Measurements from ENCODE around the gene HNF1B. TPM values are rescaled to one million over a fixed set of nuclear protein-coding genes. Genes with fewer than 3 reads are reported as not detected.
A peak's percentile ranks its signal among the peaks of the same experiment; 100 is the strongest.
"Not testable (repeated sequence)": the region's sequence is repeated elsewhere in the genome, so short reads cannot be mapped to it uniquely, and the experiment has no call there.

The HNF1B gene
- total RNA-seq, 1 experiment from 2014 or later: not detected

DNA sequence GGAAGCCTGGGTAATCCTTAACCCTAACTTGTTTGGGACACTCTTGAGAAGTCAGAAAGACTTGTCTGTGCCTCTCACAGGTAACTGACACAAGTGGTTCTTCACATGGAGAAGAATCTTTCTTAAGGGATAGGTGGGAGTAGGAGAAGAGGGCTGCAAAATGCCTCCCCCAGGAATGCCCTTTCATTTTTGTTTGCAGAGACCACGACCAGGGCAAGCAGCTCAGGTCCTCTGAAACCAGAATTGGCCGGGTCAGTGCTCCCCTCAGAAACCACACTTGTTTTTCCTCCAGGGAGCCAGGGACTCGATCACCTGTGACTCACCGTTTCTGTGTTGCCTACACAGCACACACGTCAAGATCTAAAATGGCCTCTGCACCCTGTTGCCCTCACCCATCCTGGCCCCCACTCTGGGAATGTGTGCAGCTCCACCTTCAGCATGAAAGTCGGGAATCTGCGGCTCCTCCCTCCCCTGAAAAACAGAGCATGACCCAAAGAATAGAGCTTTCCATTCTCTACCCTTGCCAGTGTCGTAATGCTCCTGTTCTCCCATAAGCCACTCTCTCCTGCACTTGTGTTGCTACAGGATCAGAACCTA is 36.1 kb downstream of the HNF1B start:
- DNase-seq (ENCODE audit: extremely low read depth, low read depth): no peak

DNA sequence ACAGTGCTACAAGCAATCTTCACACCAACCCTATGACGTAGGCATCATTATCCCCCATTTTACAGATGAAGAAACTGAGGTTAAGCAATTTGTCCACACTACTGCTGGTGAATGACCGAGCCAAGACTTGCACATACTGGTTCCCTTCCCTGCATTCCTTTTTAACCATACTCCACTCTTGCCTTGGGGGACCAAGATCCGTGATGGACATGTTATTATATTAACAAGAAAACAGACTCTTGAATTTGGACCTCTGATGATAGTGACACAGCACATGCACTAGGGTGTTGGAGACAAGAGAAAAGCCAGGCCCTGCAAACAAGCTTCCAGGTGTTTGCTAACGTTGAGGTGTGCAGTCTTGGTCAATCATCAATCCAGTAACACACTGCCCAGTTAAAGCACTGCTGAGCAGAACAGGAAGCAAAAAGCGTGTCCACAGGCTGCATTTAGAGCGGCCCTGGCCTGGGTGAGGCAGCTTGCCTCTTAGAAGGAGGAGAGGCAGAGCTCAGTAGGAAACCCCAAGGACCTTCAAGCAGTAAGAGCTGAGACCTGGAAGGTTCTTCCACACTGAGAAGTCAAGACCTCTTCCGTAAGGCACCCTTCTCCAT is 36.7 kb downstream of the HNF1B start:
- no peak for DNase-seq (ENCODE audit: extremely low read depth, low read depth)

DNA sequence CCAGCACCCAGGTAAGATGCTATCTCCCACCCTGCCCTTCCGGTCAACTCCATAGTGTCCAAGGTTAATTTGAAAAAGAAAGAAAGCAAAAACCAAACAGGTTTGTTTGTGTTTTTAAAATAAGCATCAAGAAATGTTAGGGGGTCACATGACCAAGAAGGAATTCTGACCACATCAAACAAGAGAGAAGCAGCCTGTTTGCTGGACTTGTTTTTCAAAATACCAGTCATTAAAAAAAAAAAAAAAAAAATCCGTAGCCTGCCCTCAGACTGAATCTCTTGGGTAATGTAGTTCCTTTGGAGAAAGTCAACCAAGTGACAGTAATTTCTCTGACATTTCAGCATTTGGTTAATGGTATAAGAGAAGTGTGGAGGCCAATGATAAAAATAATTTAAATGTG is 38.4 kb downstream of the HNF1B start:
- DNase-seq (ENCODE audit: extremely low read depth, low read depth): no peak

DNA sequence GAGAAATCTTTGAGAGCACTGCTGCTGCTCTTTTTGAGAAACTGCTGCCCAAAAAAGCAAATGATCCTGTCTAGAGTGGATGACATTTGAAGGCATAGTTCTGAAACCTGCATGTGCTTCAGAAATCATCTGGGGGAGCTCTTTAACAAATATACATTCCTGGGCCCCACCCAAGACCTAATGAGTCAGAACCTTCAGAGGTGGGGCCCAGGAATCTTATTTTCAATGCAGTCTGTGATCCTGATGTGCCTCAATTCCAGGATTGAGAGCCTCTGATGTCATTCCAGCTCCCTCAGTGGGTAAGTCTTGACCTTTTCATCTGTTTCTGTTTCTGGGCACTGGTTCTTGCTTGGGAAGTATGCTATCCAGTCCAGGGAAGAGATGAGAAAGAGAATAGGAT is 42.3 kb downstream of the HNF1B start:
- DNase-seq (ENCODE audit: extremely low read depth, low read depth): peak; percentile 38

DNA sequence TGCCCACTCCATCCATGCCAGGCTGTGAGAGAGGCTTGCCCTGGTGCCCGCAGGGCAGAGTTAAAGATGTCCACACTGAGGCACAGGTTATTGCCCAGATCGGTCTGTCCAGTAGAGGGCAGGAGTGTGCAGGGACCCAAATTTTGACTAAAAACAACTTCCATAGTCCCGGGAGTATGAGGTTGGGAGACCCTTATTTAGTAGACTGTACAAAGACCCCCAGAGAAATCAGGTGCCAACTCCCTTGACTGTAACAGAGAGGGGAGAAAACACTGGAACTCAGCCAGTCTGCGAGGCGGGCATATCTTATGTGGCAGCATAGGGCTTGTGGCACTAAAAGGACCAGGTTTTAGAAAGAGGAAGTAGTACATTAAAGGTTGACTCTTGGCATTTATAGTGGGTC is 43.4 kb downstream of the HNF1B start:
- no peak for DNase-seq (ENCODE audit: extremely low read depth, low read depth)

DNA sequence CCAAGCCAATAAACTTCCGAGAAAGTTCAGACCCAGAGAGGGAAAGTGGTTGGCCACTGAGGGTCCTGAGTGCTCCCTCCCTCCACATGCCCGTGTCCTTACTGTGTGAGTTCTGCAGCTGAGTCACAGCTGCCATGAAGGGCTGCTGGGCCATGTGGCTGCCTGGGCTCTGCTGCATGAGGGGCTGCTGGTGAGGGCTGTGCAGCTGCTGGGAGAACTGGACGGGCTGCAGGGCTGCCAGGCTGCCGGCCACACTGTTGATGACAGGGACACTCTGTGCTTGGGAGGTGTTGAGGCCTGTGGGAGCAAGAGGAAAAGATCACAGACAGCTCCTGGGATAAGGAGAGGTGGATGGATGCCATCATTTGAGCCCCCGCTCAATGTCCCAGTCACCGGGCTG is 44.0 kb downstream of the HNF1B start:
- DNase-seq (ENCODE audit: extremely low read depth, low read depth): no peak

DNA sequence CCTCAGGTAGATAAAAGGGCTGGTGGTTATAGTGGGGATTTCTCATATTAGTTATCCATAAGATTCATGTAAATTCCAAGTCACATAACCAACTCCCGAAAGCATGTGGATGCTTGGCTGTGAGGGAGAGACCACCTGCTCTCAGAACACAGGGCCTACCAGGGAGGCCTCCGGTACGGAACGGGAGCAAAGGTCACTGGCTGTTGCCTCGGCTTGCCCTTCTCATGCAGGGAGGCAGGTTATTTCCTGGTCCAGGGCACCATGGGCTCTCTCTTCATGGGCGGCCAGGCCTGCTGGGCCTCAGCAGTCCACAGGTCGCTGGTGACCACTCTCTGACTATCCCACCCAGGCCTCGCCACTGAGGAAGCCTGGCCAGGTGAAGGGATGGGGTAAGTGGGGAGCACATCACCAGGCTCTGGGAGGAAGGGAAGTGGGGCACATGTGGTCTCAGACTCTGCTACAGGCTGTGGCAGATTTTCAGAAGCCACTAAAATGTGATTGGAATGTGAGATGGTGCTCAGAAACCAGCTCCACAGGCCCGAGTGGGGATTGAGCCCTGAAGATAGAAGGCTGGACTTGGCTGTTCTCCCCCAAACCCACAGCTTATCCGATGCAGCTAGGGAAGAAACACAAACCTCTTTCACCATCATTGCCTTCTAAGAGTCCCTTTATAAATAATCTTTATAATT is 45.4 kb downstream of the HNF1B start:
- no peak for DNase-seq (ENCODE audit: extremely low read depth, low read depth)

DNA sequence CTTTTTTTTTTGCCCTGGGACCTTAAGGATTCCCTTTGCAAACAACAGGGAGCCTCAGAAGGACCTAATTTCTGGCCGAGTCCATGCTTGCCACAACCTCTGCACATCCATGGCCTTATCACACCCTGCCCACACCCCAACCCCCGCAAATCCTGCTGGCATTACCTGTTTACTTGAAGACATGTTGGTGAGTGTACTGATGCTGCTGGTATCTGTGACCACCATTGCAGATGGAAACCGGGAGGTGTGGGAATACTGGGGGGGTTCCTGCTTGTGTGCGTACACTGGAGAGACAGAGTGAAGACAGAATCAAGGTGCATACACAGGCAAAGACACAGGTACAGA is 46.0 kb downstream of the HNF1B start:
- DNase-seq (ENCODE audit: extremely low read depth, low read depth): no peak

DNA sequence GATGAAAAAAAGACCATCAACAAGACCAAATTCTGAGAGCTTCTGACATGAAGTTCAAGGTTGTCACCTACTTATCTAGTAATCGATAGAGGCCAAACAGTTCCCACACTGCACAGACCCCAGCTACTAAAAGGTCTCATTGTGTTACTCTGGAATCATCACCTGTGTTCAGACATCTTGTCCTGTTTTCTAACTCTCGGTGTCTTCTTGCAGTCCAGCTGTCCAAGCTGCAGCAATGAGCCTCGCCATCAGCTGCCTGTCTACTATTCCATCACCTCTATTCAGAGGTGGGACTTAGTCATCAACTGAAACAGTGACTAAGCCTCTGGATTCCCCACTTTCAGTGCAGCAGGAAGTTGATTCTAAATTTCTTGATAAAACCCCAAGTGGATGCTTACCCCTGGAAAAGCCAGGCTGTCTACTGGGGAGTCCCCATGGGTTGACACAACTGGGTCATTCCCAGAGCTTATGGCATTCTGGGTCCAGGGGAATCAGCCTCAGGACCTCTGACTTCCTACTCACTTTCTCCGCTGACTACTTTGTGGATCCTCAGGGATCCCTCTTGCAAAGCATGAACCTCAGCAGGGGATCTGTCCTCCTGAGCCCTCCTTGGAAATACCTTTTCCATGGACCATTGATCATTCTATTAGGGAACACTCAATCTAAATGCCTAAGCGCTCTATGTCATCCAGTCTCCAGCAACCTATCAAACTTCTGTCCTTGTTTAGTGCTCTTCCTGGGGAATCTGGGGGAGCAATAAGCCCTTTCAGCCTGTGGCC is 46.5 kb downstream of the HNF1B start:
- no peak for DNase-seq (ENCODE audit: extremely low read depth, low read depth)

DNA sequence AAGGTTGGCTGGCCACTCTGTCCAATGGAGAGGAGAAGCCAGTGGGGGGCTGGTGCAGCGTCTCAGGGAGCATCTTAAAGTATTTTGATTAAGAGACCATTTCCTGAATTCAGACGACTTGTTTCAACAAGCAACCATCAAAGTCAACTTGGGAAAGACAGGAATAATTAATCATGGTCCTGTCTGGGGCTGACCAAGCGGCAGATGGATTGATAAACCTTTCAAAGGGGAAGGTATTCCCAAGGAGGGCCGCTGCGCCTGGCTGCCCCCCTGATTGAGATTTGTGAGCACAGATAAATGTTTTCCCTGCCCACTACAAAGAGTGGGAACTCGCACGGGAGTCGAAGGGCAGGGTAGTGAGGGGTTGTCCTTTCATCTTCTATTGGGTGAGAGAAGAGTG is 47.5 kb downstream of the HNF1B start:
- no peak for DNase-seq (ENCODE audit: extremely low read depth, low read depth)

DNA sequence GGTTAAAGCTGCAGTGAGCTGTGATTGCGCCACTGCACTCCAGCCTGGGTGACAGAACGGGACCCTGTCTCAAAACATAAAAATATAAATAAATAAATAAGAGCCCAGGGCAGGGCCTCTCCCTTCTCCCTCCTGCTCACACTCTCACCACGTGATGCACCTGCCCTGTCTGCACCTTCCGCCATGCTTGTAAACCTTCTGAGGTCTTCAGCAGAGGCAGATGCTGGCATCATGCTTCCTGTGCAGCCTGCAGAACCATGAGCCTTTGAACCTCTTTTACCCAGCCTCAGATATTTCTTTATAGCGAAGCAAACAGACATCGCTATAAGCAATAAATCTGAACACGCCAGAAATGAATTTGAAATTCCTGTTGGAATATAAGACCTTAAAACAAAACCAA is 48.5 kb downstream of the HNF1B start:
- DNase-seq (ENCODE audit: extremely low read depth, low read depth): no peak

DNA sequence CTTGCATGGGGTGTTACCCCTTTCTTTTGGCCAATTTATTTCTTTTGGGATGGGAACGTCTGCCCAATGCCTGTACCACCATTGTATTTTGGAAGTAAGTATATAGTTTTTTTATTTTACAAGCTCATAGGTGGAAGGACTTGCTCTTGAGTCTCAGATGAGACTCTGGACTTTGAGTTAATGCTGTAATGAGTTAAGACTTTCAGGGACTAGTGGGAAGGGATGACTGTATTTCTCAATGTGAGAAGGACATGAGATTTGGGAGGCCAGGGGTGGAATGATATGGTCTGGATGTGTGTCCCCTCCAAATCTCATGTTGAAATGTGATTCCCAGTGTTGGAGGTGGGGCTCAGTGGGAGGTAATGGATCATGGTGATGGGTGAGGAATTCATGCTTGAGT is 49.1 kb downstream of the HNF1B start:
- DNase-seq (ENCODE audit: extremely low read depth, low read depth): no peak

DNA sequence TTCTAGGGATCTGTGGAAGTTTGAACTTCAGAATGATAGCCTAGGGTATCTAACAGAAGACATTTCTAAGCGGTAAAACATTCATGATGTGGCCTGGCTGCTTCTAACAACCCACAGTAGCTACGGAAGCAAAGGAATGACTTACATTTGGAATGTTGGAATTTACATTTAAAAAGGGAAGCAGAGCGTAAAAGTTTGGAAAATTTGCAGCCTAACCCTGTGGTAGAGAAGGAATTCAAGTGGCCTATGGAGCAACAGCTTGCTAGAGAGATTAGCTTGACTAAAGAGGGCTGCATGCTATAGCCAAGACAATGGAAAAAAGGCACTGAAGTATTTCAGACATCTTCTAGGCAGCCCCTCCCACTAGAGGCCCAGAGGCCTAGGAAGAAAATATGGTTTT is 50.1 kb downstream of the HNF1B start:
- no peak for DNase-seq (ENCODE audit: extremely low read depth, low read depth)

DNA sequence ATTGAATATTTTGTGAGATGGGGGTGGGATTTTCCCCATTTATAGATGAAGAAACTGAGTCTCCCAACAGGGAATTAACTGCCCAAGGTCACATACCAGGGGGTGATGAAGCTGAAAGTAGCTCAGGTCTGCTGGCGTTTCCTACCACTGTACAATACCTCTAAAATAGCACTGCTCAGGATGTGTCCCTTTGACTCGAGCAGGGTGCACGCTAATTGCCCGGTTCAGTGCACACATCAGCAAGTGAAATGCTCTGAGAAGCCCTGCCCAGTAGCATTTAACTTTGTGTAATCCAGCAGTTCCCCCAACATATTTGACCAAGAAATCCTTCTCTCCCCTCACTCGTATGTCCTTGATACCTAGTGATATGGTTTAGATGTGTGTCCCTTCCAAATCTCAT is 51.5 kb downstream of the HNF1B start:
- DNase-seq (ENCODE audit: extremely low read depth, low read depth): no peak

DNA sequence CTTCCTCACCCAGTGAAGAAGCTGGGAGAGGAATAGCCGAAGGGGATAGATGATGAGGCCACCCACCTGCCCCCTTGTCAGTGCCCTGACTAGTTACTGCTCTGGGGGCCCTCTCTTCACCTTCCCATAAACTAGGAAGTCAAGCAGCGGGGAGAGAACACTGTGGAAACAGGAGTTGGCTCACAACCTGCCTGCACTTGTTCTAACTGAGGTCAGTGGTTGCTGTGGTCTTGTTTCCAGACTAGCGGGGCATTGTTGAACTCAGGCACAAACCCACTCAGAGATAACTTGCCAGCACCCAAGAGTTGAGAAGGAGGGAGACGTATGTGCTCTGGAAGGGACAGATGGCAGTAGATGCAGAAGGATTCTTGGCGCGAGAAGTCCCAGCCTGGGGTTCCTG is 53.1 kb downstream of the HNF1B start:
- no peak for DNase-seq (ENCODE audit: extremely low read depth, low read depth)

DNA sequence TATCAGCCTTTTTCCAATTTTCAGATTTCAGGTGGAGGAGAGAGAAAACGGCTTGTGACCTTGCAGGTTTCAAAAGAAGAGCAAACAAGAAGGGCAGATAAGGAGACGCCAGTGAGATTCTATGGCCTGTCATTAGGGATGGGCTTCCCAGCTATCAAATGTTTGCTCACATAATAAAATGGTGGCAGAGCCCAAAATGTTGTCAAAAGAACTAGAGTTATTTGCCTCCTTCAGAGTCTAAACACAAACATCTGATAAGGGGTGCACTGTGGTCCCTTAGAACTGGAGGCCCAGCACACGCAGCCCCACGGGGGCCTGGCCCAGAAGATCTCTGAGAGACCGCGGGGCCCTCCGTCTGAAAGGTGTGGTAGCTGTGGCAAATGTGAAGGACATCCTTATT is 55.5 kb downstream of the HNF1B start:
- DNase-seq (ENCODE audit: extremely low read depth, low read depth): no peak

DNA sequence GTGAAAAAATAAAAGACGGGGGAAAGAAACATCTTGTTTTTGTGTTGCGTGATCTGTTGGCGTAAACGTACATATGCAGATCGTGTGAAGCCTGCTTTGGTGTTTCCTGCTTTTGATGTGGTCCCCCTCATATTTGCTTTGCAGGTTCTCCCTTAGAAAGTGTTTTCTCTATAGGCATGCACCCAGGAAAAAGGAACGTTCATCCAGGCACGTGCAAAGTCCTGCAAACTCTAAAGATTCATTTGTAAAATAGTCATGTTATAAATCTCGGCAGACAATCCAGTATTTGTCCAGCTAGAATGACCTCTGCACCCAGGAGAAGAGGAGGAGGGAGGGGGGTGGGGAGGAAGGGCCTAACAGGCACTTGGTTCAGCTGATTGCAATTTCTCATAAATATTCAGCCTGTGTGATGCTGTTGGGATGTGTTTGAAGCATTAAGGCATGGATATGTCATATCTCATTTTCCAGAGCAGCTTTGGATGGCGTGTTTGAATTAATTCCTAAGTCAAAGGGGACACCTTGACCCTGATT is 61.3 kb downstream of the HNF1B start:
- DNase-seq (ENCODE audit: extremely low read depth, low read depth): no peak

DNA sequence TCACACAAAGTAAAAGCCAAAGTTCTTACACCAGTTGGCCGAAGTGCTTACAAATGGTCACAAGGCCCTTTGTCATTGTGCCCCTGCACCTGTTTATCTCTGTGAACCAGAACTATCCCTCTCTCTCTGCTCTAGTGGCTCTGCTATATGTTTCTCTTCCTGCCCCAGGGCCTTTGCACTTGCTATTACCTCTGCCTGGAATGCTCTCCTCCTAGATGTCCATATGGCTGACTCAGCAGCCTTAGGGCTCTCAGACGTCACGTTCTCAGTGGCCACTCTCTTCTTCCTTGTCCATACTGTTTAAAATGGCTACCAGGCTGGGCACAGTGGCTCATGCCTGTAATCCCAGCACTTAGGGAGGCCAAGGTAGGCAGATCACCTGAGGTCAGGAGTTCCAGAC is 62.9 kb downstream of the HNF1B start:
- DNase-seq (ENCODE audit: extremely low read depth, low read depth): no peak

DNA sequence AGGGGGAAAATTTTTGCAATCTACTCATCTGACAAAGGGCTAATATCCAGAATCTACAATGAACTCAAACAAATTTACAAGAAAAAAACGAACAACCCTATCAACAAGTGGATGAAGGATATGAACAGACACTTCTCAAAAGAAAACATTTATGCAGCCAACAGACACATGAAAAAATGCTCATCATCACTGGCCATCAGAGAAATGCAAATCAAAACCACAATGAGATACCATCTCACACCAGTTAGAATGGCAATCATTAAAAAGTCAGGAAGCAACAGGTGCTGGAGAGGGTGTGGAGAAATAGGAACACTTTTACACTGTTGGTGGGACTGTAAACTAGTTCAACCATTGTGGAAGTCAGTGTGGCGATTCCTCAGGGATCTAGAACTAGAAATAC is 64.9 kb downstream of the HNF1B start:
- DNase-seq (ENCODE audit: extremely low read depth, low read depth): not testable (repeated sequence)

DNA sequence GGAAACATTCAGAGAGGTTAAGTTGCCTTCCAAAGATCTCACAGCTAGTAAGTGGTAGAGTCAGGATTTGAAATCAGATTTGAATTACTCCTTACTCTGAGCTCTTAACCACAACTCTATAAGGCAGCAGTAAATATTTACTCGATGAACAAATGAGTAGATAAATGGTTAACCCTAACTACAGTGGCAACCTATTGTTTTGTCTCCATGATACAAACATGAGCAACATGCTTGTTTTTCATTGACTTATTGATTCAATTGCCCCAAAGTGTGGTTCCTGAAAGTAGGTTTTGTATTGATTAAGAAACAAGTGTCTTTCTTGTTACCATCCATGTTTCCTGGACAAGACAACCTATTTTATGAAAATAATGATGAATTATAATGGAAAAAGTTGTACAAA is 66.8 kb downstream of the HNF1B start:
- no peak for DNase-seq (ENCODE audit: extremely low read depth, low read depth)

DNA sequence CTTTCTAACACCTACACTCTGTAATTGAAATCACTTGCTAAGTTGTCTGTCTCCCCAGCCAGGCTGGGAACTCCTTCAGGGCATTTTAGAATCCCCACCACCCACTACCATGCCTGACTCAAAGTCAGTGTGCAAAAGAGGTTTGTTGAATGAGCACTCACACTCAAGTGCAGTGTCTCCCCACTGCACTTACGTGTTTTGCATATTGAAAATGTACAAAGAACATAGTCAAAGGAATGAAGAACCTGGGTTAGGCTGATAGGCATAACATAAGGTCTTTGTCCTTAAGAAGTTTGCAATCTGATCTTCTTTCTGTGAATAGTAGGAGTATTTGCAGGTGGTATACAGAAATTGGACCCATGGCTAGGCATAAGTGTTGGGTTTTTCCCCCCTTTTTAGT is 67.8 kb downstream of the HNF1B start:
- DNase-seq (ENCODE audit: extremely low read depth, low read depth): no peak
